HepG2 (cell line): ENCODE results near the gene HNRNPL. TPM values are rescaled to one million over a fixed set of nuclear protein-coding genes. Genes with fewer than 3 reads are reported as not detected.

ENCODE experiments used
- ATAC-seq: fragments of 200-7000 bp; cut with Tn5 transposase; 3 replicates; pipeline ENCODE4 v1.9.1; 2020; ENCODE audit warnings: mild to moderate bottlenecking, moderate library complexity
- BruUV-seq: library from RNA; stranded (reverse); fragments of 400-500 nt; replicated peaks from 2 replicates; lab custom pipeline; 2021; lab: Mats Ljungman, UMichigan
- CTCF ChIA-PET: fragments of 300-600 bp; formaldehyde crosslinking; extraction: SDS; loops from one replicate; lab custom pipeline; 2021; ENCODE audit warnings: low total read pairs, inconsistent platforms, low intra/inter-chr PET ratio; lab: Yijun Ruan, JAX
- POLR2A ChIA-PET: fragments of 350-600 bp; sonication (Branson Sonifier 250); formaldehyde crosslinking; loops from one replicate; lab custom pipeline; 2020; ENCODE audit warnings: antibody characterized with exemption, inconsistent platforms; lab: Yijun Ruan, JAX
- DNase-seq: peaks from one replicate; pipeline ENCODE4 v3.0.0-alpha.2; 2015; ENCODE audit warnings: low spot score
- FAIRE-seq: peaks from 3 replicates; lab custom pipeline; 2011; peaks lifted over from hg19 to GRCh38; lab: Jason Lieb, UNC
- H2AFZ ChIP-seq: one replicate; pipeline ENCODE4 v1.6.1; 2011; ENCODE audit warnings: low read length, inconsistent platforms
- H3K27ac ChIP-seq: fragments of 300-600 bp; 3 replicates; pipeline ENCODE4 v1.8.0; 2011; ENCODE audit warnings: mixed run types, mild to moderate bottlenecking, mixed read lengths, low read length, inconsistent platforms; ENCODE audit not compliant: insufficient read depth; ENCODE audit errors: extremely low read length
- H3K27me3 ChIP-seq, 2 experiments: fragments of 200-600 bp in 1 of 2; 2 replicates in 1 of 2; 3 replicates in 1 of 2; pipeline versions ENCODE4 v1.6.0 to v1.8.0; 2011; ENCODE audit warnings: low read length in 2 of 2, mild to moderate bottlenecking in 2 of 2, moderate library complexity in 2 of 2, inconsistent platforms in 1 of 2; ENCODE audit not compliant: insufficient read depth in 2 of 2, control insufficient read depth in 1 of 2
- H3K36me3 ChIP-seq, 2 experiments: fragments of 200-600 bp in 1 of 2; replicated peaks in 1 of 2; 2 replicates in 1 of 2; 3 replicates in 1 of 2; pipeline versions ENCODE4 v1.5.1 to v1.8.0; 2011; ENCODE audit warnings: low read length in 2 of 2, inconsistent platforms in 1 of 2; ENCODE audit not compliant: insufficient read depth in 2 of 2, control insufficient read depth in 1 of 2
- H3K4me1 ChIP-seq: 2 replicates; pipeline ENCODE4 v1.5.1; 2012; ENCODE audit warnings: low read length, inconsistent platforms; ENCODE audit not compliant: insufficient read depth
- H3K4me2 ChIP-seq: 2 replicates; pipeline ENCODE4 v1.6.0; 2011; ENCODE audit warnings: low read depth, low read length, inconsistent platforms
- H3K4me3 ChIP-seq, 3 experiments: fragments of 200-600 bp in 1 of 3; sonication (generic), shearing (Covaris generic) in 1 of 3; replicated peaks in 1 of 3; 2 replicates each; pipeline ENCODE4 v1.5.1; 2011 to 2016; ENCODE audit warnings: low read length in 3 of 3, inconsistent platforms in 2 of 3, low read depth in 2 of 3, mild to moderate bottlenecking in 2 of 3, control low read depth in 1 of 3, mixed read lengths in 1 of 3; ENCODE audit not compliant: insufficient read depth in 1 of 3
- H3K79me2 ChIP-seq: one replicate; pipeline ENCODE4 v1.6.1; 2011; ENCODE audit warnings: low read length, inconsistent platforms; ENCODE audit not compliant: insufficient read depth
- H3K9ac ChIP-seq: 2 replicates; pipeline ENCODE4 v1.6.0; 2011; ENCODE audit warnings: mild to moderate bottlenecking, low read depth, low read length, inconsistent platforms; ENCODE audit not compliant: insufficient read depth
- H3K9me3 ChIP-seq: 2 replicates; pipeline ENCODE4 v1.5.1; 2012; ENCODE audit warnings: mild to moderate bottlenecking, low read length
- H4K20me1 ChIP-seq: 2 replicates; pipeline ENCODE4 v1.6.0; 2011; ENCODE audit warnings: inconsistent platforms, mild to moderate bottlenecking, low read length, moderate library complexity; ENCODE audit not compliant: insufficient read depth
- GPBP1L1 ChIP-seq: sonication (generic); formaldehyde crosslinking; IDR thresholded peaks from 2 replicates; pipeline ENCODE4 v1.5.0; 2020; ENCODE audit warnings: mild to moderate bottlenecking, missing genetic modification reagents
- MYC ChIP-seq: sonication (generic); formaldehyde crosslinking; IDR thresholded peaks from 2 replicates; pipeline ENCODE4 v1.9.0; 2021; ENCODE audit warnings: missing genetic modification reagents, borderline replicate concordance
- NFE2L1 ChIP-seq: sonication (generic); formaldehyde crosslinking; IDR thresholded peaks from 2 replicates; pipeline ENCODE4 v1.4.0; 2020; ENCODE audit warnings: missing genetic modification reagents, mild to moderate bottlenecking, borderline replicate concordance
- NR0B2 ChIP-seq: sonication (generic); formaldehyde crosslinking; IDR thresholded peaks from 2 replicates; pipeline ENCODE4 v1.4.0; 2020; ENCODE audit warnings: mild to moderate bottlenecking, missing genetic modification reagents
- PBX2 ChIP-seq: IDR thresholded peaks from 2 replicates; pipeline ENCODE4 v1.6.1; 2016; ENCODE audit warnings: control low read depth
- PRMT3 ChIP-seq: sonication (generic); formaldehyde crosslinking; IDR thresholded peaks from 2 replicates; pipeline ENCODE4 v1.8.1; 2022; ENCODE audit warnings: low read depth, mild to moderate bottlenecking, moderate library complexity, missing genetic modification reagents, borderline replicate concordance
- SKI ChIP-seq: fragments of 450-650 bp; IDR thresholded peaks from one replicate; pipeline ENCODE4 v1.6.1; 2018; ENCODE audit warnings: mild to moderate bottlenecking; ENCODE audit not compliant: partially characterized antibody
- SP4 ChIP-seq: sonication (generic); formaldehyde crosslinking; IDR thresholded peaks from 2 replicates; pipeline ENCODE4 v1.8.1; 2023; ENCODE audit warnings: mild to moderate bottlenecking, missing genetic modification reagents
- SRSF9 ChIP-seq: fragments of 200-400 bp; formaldehyde crosslinking; IDR thresholded peaks from 2 replicates; pipeline ENCODE4 v1.6.1; 2018; ENCODE audit warnings: borderline replicate concordance, mild to moderate bottlenecking, low read depth, low read length; ENCODE audit not compliant: insufficient read depth, poor library complexity, severe bottlenecking
- THAP11 ChIP-seq: IDR thresholded peaks from 2 replicates; pipeline ENCODE4 v1.6.1; 2016; ENCODE audit warnings: missing biosample characterization, missing genetic modification reagents
- WIZ ChIP-seq: sonication (generic); formaldehyde crosslinking; IDR thresholded peaks from 2 replicates; pipeline ENCODE4 v1.5.1; 2020; ENCODE audit warnings: mild to moderate bottlenecking, missing genetic modification reagents
- ZBTB34 ChIP-seq: sonication (generic); formaldehyde crosslinking; IDR thresholded peaks from 2 replicates; pipeline ENCODE4 v1.8.0; 2022; ENCODE audit warnings: mild to moderate bottlenecking, missing genetic modification reagents
- ZNF33A ChIP-seq: sonication (generic); formaldehyde crosslinking; IDR thresholded peaks from 2 replicates; pipeline ENCODE4 v1.5.1; 2020; ENCODE audit warnings: missing genetic modification reagents, mild to moderate bottlenecking, moderate library complexity, borderline replicate concordance
- ZNF7 ChIP-seq: IDR thresholded peaks from 2 replicates; pipeline ENCODE4 v1.6.1; 2016; ENCODE audit warnings: missing biosample characterization, missing genetic modification reagents
- WGBS: methylation state at CpG from one replicate; pipeline ENCODE4 v1.1.6; 2017; ENCODE audit warnings: low lambda C conversion rate; 5-methylcytosine and 5-hydroxymethylcytosine counted together
- in situ Hi-C: cut with HindIII; loops from 2 replicates; pipeline ENCODE4 v1.10.0; 2017; ENCODE audit warnings: low pct_unique_long_range_greater_than_20kb; ENCODE audit not compliant: extremely low pct_ligation_motif_present
- intact Hi-C: fragments of 100-400 bp; cut with micrococcal nuclease; formaldehyde crosslinking; loops from one replicate; pipeline ENCODE4 v1.10.0; 2022; ENCODE audit not compliant: unreplicated experiment
- polyA plus RNA-seq, 8 experiments: library from polyadenylated mRNA; depleted of rRNA in 3 of 8; stranded (reverse) in 7 of 8; unstranded in 1 of 8; fragments of >200 nt; fragmentation: Illumina TruSeq in 4 of 8; extraction: Trizol in 4 of 8; gene quantifications; 2 replicates each; pipeline versions ENCODE4 v1.2.1 to v1.2.3, GENCODE V29; 2011 to 2016; ENCODE audit warnings: low read depth in 4 of 8, missing spikeins in 1 of 8, mixed read lengths in 1 of 8; ENCODE audit not compliant: insufficient read depth in 1 of 8
- total RNA-seq, 5 experiments: library from RNA; depleted of rRNA; stranded (reverse); fragments of >200 nt; fragmentation: Illumina TruSeq; extraction: Trizol; gene quantifications; 2 replicates each; pipeline ENCODE4 v1.2.3, GENCODE V29; 2016; ENCODE audit warnings: low read depth in 1 of 5

The HNRNPL gene
- total and polyA plus RNA-seq, 2 of the 13 experiments (the other 11 are each of a cell fraction or from before 2014, with no cell fraction given): 156 to 278 TPM

- H3K4me2 ChIP-seq: no peak overlapping the region
- FAIRE-seq (no peak), DNase-seq (no peak), ATAC-seq (no peak)
- no peak overlapping the region for H3K9ac ChIP-seq
- H3K79me2 ChIP-seq: no peaks in the 10 kb centered on the region
- H3K27me3 ChIP-seq: no peaks in the 10 kb centered on the region
- no TSS peak for BruUV-seq
- H4K20me1 ChIP-seq: no peaks in the 10 kb centered on the region
- no peaks in the 10 kb centered on the region for H3K9me3 ChIP-seq
- CTCF ChIA-PET: no interaction called here
- peaks cover 22% of the 10 kb centered on the region for H3K4me1 ChIP-seq
- in situ Hi-C loops (no loop called here), intact Hi-C loops (no loop called here)
- over 99% methylated on average over 9 of the region's 9 CpGs for WGBS
- H3K36me3 ChIP-seq: peaks cover 0 to 4% of the 10 kb centered on the region in 2 experiments; a peak in 2 of 5 replicates
- no peak overlapping the region for H3K4me3 ChIP-seq
- H2AFZ ChIP-seq: no peak overlapping the region
- no peak overlapping the region for H3K27ac ChIP-seq
- POLR2A ChIA-PET: no interaction called here
- TF ChIP-seq PBX2: no peak
- no peak for TF ChIP-seq THAP11 (CRISPR knock-in tag)
- no peak for TF ChIP-seq GPBP1L1
- TF ChIP-seq WIZ (CRISPR knock-in tag): no peak
- TF ChIP-seq NR0B2 (CRISPR knock-in tag): no peak
- no peak for TF ChIP-seq PRMT3 (CRISPR knock-in tag)
- TF ChIP-seq NFE2L1 (CRISPR knock-in tag): no peak
- no peak for TF ChIP-seq ZNF7 (CRISPR knock-in tag)
- TF ChIP-seq SRSF9: no peak
- TF ChIP-seq ZNF33A (CRISPR knock-in tag): no peak
- no peak for TF ChIP-seq SKI
- TF ChIP-seq ZBTB34 (CRISPR knock-in tag): no peak
- TF ChIP-seq MYC (CRISPR knock-in tag): no peak
- TF ChIP-seq SP4 (CRISPR knock-in tag): no peak
These were observed 33.5 kb upstream of the HNRNPL start for GRCh38 chr19:38883286-38883685.
